Neuronal stem cell (in vitro differentiated cells): Measurements from ENCODE around the gene NAT10.
A peak's percentile ranks its signal among the peaks of the same experiment; 100 is the strongest.

ENCODE experiments used
- DNase-seq: peaks from one replicate; pipeline ENCODE4 v3.0.0-alpha.2; 2013; ENCODE audit warnings: low spot score
- H2AFZ ChIP-seq: one replicate; pipeline ENCODE4 v1.6.1; 2013; ENCODE audit warnings: mild to moderate bottlenecking, low read length, inconsistent platforms
- H2AK5ac ChIP-seq: 2 replicates; pipeline ENCODE4 v1.6.1; 2013; ENCODE audit warnings: low read depth, mild to moderate bottlenecking, inconsistent platforms, low read length, moderate library complexity, mixed read lengths
- H2BK120ac ChIP-seq: 2 replicates; pipeline ENCODE4 v1.6.1; 2013; ENCODE audit warnings: low read depth, mild to moderate bottlenecking, inconsistent platforms, low read length, moderate library complexity, mixed read lengths
- H2BK12ac ChIP-seq: one replicate; pipeline ENCODE4 v1.6.1; 2013; ENCODE audit warnings: low read length, inconsistent platforms
- H2BK15ac ChIP-seq: 2 replicates; pipeline ENCODE4 v1.6.1; 2013; ENCODE audit warnings: mild to moderate bottlenecking, low read length, inconsistent platforms, mixed read lengths
- H2BK5ac ChIP-seq: one replicate; pipeline ENCODE4 v1.6.1; 2013; ENCODE audit warnings: inconsistent platforms, mild to moderate bottlenecking, low read length, moderate library complexity
- H3K14ac ChIP-seq: one replicate; pipeline ENCODE4 v1.6.1; 2013; ENCODE audit warnings: low read length, inconsistent platforms
- H3K18ac ChIP-seq: 2 replicates; pipeline ENCODE4 v1.6.1; 2013; ENCODE audit warnings: low read length, inconsistent platforms
- H3K23ac ChIP-seq: 2 replicates; pipeline ENCODE4 v1.6.1; 2013; ENCODE audit warnings: low read depth, mild to moderate bottlenecking, mixed read lengths, low read length, inconsistent platforms; ENCODE audit not compliant: poor library complexity
- H3K27ac ChIP-seq: replicated peaks from 3 replicates; pipeline ENCODE4 v1.5.1; 2013; ENCODE audit warnings: low read length, inconsistent platforms
- H3K27me3 ChIP-seq, 3 experiments: 2 replicates each; pipeline ENCODE4 v1.6.1; 2013; ENCODE audit warnings: low read length in 3 of 3, mild to moderate bottlenecking in 2 of 3, inconsistent platforms in 1 of 3, low read depth in 1 of 3, mixed read lengths in 1 of 3, moderate library complexity in 1 of 3; ENCODE audit not compliant: control insufficient read depth in 3 of 3, insufficient read depth in 3 of 3
- H3K36me3 ChIP-seq, 2 donors: replicated peaks in 1 of 2; 2 replicates each; pipeline ENCODE4 v1.6.1; 2013; ENCODE audit warnings: low read length in 2 of 2; ENCODE audit not compliant: control insufficient read depth in 2 of 2, insufficient read depth in 2 of 2
- H3K4ac ChIP-seq: 2 replicates; pipeline ENCODE4 v1.6.1; 2013; ENCODE audit warnings: inconsistent platforms, mild to moderate bottlenecking, low read length, moderate library complexity
- H3K4me1 ChIP-seq, 2 donors: 1 replicate in 1 of 2; 2 replicates in 1 of 2; pipeline ENCODE4 v1.6.1; 2013; ENCODE audit warnings: low read length in 2 of 2, low read depth in 1 of 2; ENCODE audit not compliant: control insufficient read depth in 2 of 2, insufficient read depth in 1 of 2
- H3K4me2 ChIP-seq: one replicate; pipeline ENCODE4 v1.6.1; 2013; ENCODE audit warnings: mild to moderate bottlenecking, low read length, inconsistent platforms; ENCODE audit not compliant: insufficient read depth, poor library complexity, severe bottlenecking
- H3K4me3 ChIP-seq, 2 donors: 2 replicates each; pipeline ENCODE4 v1.5.1; 2013; ENCODE audit warnings: low read length in 2 of 2, mild to moderate bottlenecking in 2 of 2, inconsistent platforms in 1 of 2, moderate library complexity in 1 of 2
- H3K79me1 ChIP-seq: one replicate; pipeline ENCODE4 v1.6.1; 2013; ENCODE audit warnings: low read depth, mild to moderate bottlenecking, inconsistent platforms, low read length, moderate library complexity
- H3K9ac ChIP-seq: one replicate; pipeline ENCODE4 v1.6.1; 2013; ENCODE audit warnings: mild to moderate bottlenecking, low read depth, low read length, inconsistent platforms; ENCODE audit not compliant: poor library complexity
- H3K9me3 ChIP-seq, 2 donors: replicated peaks in 1 of 2; 2 replicates each; pipeline versions ENCODE3 to v1.6.1; 2013; ENCODE audit warnings: low read length in 2 of 2, mild to moderate bottlenecking in 2 of 2, inconsistent platforms in 1 of 2, low read depth in 1 of 2, mixed read lengths in 1 of 2, moderate library complexity in 1 of 2; ENCODE audit not compliant: control insufficient read depth in 2 of 2, insufficient read depth in 1 of 2
- H4K8ac ChIP-seq: one replicate; pipeline ENCODE4 v1.6.1; 2013; ENCODE audit warnings: low read depth, mild to moderate bottlenecking, inconsistent platforms, low read length, moderate library complexity
- H4K91ac ChIP-seq: one replicate; pipeline ENCODE4 v1.6.1; 2013; ENCODE audit warnings: low read length, low read depth, mild to moderate bottlenecking, inconsistent platforms; ENCODE audit not compliant: poor library complexity
- WGBS, 2 donors: extraction: QIAGEN DNeasy Blood & Tissue Kit; methylation state at CpG; one replicate each; pipeline ENCODE4 v1.1.7; 2013; ENCODE audit warnings: missing lambda C conversion rate in 2 of 2, mixed read lengths in 1 of 2; ENCODE audit not compliant: insufficient read length in 2 of 2, insufficient replicate concordance in 1 of 2; ENCODE audit errors: extremely low coverage in 2 of 2; 5-methylcytosine and 5-hydroxymethylcytosine counted together

Gene NAT10

DNA sequence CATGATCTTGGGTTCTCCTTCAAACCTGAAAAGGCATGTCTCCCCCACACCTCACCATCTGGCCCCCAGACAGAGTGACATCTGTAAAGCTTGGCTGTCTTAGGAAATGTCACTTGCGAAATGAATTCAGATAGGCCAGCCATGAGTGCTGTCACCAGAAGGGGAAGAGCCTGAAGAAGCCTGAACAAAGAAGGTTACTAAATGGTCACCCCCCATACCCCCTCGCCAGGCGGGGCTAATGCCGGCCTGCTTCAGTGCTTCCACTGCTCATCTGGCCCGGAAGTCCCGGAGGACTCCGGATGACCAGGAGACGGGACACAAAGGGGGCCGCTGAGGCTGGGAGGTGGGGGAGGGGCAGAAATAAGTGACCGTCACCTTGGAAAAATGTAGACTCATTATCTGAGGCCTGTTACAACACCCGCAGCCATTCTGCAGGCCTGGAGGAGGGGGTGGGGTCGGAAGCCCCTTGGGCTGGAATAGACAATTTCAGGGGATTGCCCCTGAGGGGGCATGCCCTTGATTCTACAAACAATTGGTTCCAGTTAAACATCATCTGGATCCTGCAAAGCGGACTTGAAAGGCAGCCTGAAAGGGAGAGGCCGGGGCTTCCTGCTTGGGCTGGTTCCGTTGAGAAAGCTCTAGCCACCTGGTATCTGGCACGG is 43.2 kb downstream of the NAT10 start:
- no peak overlapping the region for H3K27ac ChIP-seq
- no peak overlapping the region for H4K91ac ChIP-seq
- no peak overlapping the region for H3K4me3 ChIP-seq
- no peak for DNase-seq
- H3K23ac ChIP-seq, result no peak overlapping the region
- H3K9me3 ChIP-seq, result no peaks in the 10 kb centered on the region
- H4K8ac ChIP-seq, result no peak overlapping the region
- H3K4me2 ChIP-seq, result no peak overlapping the region
- no peak overlapping the region for H3K14ac ChIP-seq
- no peaks in the 10 kb centered on the region for H3K79me1 ChIP-seq
- peak overlapping the region; percentile 78 for H2AFZ ChIP-seq
- H2BK12ac ChIP-seq, result no peak overlapping the region
- H3K9ac ChIP-seq, result no peak overlapping the region
- no peak overlapping the region for H3K4ac ChIP-seq
- WGBS, 2 donors, result no CpG with 5 or more reads among the region's 16 CpGs
- H2BK15ac ChIP-seq, result no peak overlapping the region
- no peaks in the 10 kb centered on the region for H3K27me3 ChIP-seq
- no peak overlapping the region for H2BK120ac ChIP-seq
- H3K4me1 ChIP-seq, result peaks cover 0 to 24% of the 10 kb centered on the region in 2 donors
- peaks cover 14 to 91% of the 10 kb centered on the region in 2 donors for H3K36me3 ChIP-seq
- no peak overlapping the region for H3K18ac ChIP-seq
- H2AK5ac ChIP-seq, result no peak overlapping the region
- no peak overlapping the region for H2BK5ac ChIP-seq

DNA sequence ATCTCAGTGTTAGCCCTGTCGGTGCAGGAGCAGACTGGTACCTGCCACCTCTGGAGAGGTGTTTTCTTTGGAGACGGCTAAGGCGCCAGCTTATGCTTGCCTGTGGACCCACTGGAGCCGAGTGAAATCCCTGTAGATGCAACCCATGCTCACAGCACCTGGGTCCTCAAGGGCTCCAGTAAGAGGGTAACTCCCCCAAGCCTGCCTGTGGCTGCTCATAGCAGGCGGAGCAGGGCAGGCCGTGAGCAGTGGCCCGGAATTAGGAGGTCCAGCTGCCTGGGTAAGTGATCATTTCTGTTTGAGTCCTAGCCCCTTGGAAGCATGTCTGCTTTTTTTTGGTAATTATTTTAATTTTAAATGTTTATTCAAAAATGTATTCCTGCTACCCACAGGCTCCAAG is 43.8 kb downstream of the NAT10 start:
- Histone ChIP-seq H3K18ac (no peak overlapping the region), H3K4me1 (peaks cover 0 to 22% of the 10 kb centered on the region in 2 donors), H3K4me3 (no peak overlapping the region), H2BK120ac (no peak overlapping the region), H3K36me3 (peaks cover 14 to 91% of the 10 kb centered on the region in 2 donors), H2BK5ac (no peak overlapping the region), H4K8ac (no peak overlapping the region), H3K4ac (no peak overlapping the region), H2BK12ac (no peak overlapping the region), H2AFZ (peak overlapping the region; percentile 78), H3K4me2 (no peak overlapping the region), H3K23ac (no peak overlapping the region), H4K91ac (no peak overlapping the region), H3K27me3 (no peaks in the 10 kb centered on the region), H3K14ac (no peak overlapping the region), H2AK5ac (no peak overlapping the region), H3K9me3 (no peaks in the 10 kb centered on the region), H2BK15ac (no peak overlapping the region), H3K9ac (no peak overlapping the region), H3K27ac (no peak overlapping the region), H3K79me1 (no peaks in the 10 kb centered on the region)
- WGBS, 2 donors, result no CpG with 5 or more reads among the region's 7 CpGs
- DNase-seq, result no peak

- Histone ChIP-seq H3K9me3 (no peaks in the 10 kb centered on the region), H2BK5ac (no peak overlapping the region), H3K4me1 (peaks cover 0 to 22% of the 10 kb centered on the region in 2 donors), H2BK12ac (no peak overlapping the region), H3K27ac (no peak overlapping the region), H2AFZ (no peak overlapping the region), H4K91ac (no peak overlapping the region), H4K8ac (no peak overlapping the region), H2BK120ac (no peak overlapping the region), H3K36me3 (peaks cover 14 to 91% of the 10 kb centered on the region in 2 donors), H3K23ac (no peak overlapping the region), H3K4me2 (no peak overlapping the region), H3K9ac (no peak overlapping the region), H3K4me3 (no peak overlapping the region), H3K27me3 (no peaks in the 10 kb centered on the region), H3K79me1 (no peaks in the 10 kb centered on the region), H3K14ac (no peak overlapping the region), H2BK15ac (no peak overlapping the region), H3K18ac (no peak overlapping the region), H3K4ac (no peak overlapping the region), H2AK5ac (no peak overlapping the region)
- no peak for DNase-seq
- no CpG with 5 or more reads among the region's 13 CpGs for WGBS, 2 donors
Measured at GRCh38 chr11:34149786-34150185, 44.4 kb downstream of the NAT10 start.

- Histone ChIP-seq H3K27me3 (no peaks in the 10 kb centered on the region), H4K8ac (no peak overlapping the region), H3K4me2 (no peak overlapping the region), H3K79me1 (no peaks in the 10 kb centered on the region), H3K18ac (no peak overlapping the region), H4K91ac (no peak overlapping the region), H3K27ac (no peak overlapping the region), H3K9ac (no peak overlapping the region), H2BK12ac (no peak overlapping the region), H2AFZ (no peak overlapping the region), H3K4me3 (no peak overlapping the region), H3K4ac (no peak overlapping the region), H2AK5ac (no peak overlapping the region), H3K9me3 (no peaks in the 10 kb centered on the region), H3K36me3 (peaks cover 11 to 90% of the 10 kb centered on the region in 2 donors), H3K23ac (no peak overlapping the region), H2BK15ac (no peak overlapping the region), H3K4me1 (peaks cover 0 to 22% of the 10 kb centered on the region in 2 donors), H2BK5ac (no peak overlapping the region), H3K14ac (no peak overlapping the region), H2BK120ac (no peak overlapping the region)
- DNase-seq, result no peak
- no CpG with 5 or more reads among the region's 6 CpGs for WGBS, 2 donors
Measured at GRCh38 chr11:34150494-34151151, 45.2 kb downstream of the NAT10 start.
